CD4-positive, alpha-beta T cell treated with Interferon gamma for 1 hour (primary cell): ENCODE results near the gene IMPDH1.
A peak's percentile ranks its signal among the peaks of the same experiment; 100 is the strongest.

Source experiments
- DNase-seq: peaks from one replicate; pipeline ENCODE4 v3.0.0-alpha.2; 2020

The IMPDH1 gene

DNA sequence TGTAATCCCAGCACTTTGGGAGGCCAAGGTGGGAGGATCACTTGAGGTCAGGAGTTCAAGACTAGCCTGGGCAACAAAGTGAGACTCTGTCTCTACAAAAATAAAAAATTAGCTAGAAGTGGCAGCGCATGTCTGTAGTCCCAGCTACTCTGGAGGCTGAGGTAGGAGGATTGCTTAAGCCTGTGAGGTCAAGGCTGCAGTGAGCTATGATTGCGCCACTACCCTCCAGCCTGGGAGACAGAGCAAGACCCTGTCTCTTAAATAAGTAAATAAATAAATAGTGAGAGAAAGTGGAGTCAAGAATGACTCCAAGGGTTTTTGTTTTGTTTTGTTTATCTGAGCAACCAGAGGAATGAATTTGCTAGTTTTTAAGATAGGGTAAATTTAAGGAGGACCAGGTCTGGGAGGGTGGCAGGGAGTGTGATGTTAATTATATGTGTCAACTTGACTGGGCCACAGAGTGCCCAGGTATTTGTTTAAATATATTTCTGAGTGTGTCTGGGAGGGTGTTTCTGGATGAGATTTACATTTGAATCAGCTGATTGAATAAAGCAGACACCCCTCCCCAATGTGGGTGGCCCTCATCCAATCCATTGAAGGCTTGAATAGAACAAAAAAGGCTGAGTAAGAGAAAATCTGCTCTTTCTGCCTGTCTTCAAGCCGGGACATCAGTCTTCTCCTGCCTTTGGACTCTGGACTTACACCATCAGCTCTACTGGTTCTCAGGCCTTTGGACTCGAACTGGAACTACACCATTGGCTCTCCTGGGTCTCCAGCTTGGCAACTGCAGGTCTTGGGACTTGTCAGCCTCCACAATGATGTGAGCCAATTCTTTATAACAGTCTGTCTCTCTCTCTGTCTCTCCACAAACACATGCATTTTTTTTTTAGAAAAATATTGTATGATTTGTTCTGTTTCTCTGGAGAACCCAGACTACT, 23.5 kb downstream of the IMPDH1 start:
- DNase-seq, result no peak

DNA sequence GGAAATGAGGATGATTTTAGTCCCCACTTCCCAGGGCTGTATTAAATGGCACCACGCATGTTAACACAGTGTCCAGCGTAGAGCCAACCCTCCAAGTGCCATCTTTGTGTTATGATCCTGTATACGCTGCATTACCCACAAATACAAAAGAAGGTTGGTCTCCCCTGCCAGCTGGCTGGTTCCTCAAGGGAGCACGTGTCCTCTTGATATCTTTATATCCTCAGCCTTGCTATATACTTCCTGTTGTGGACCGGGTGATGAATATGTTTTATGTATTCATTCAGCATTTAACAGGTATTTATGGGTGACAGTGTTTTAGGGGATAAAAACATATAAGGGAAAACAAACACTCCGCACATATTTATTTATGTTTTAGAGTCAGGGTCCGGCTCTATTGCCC, 25.1 kb downstream of the IMPDH1 start:
- no peak for DNase-seq

DNA sequence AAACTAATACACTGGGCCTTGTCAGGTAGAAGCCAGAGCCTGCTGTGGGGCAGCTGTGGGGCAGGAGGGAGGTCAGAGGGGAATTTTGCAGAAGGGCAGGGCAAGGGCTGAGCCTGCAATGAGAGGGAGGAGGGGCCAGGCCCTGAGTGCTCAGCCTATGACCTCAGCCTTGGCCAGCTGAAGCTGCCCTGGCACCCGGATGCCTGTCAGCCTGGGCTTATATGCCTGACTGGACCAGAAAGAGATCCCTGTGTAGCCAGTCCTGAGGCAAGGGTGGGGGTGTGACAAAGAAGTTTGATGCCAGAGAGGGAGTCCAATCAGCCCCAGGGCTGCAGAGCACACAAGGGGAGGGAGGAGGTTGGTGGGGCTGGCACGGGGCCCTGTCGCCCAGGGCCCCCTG, 26.0 kb downstream of the IMPDH1 start:
- DNase-seq, result no peak

DNA sequence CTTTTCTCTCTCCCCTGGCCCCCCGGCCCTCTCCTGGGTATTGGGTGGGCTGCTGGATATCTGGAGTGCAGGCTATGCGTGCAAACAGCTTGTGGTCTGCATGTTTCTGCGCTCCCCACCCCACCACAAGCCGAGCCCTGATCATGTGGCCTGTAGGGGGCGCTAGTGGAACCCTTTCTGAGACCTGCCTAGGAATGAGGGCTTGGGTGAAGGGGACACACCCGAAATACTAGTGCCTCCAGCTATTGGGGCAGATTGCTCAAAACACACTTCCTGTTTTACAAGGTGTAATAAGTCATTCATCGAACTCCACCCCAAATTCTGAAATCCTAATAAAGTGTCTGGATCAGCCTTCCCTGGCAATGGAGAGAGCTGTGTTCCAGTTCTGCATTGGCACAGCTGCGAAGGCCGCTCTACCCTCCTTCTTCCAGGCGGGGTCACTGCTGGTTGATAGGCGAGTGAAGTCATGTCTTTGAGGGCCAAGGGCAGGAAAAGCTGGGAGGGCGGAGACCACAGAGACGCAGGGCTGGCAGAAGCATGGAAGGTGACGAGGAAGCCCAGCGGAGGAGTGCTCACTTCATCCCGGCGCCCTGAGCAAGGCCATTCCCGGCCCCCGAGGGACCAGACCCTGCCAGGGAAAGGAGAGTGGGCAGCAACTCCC, 28.5 kb downstream of the IMPDH1 start:
- DNase-seq, result no peak

DNA sequence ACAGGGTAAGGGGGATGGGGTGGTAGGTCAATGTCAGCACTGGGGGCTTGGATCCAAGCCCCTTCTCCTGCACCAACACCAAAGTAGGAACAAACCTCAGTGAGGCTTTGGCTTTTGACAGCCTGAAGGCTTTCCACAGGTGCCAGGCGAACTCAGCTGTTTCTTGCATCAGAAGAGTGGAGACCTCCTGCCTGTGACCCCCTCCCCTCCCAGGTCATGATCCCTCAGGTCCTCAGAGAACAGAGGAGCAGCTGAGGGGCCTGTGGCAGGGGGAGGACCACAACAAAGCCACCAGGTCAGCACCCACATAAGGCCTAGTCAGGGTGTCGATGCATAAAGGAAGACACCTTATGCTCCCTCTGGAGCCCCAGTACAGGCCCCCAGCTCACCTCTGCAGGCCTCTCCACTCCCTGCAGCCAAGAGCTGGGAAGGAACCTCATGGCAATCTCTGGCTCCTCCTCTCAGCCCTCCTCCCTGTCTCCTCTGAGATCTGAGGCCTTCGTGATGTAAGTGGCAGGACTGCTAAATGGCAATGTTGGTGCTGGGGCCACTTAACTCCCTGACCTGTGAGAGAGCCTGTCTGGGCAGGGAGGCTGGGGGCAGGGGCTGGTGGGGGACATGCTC, 29.2 kb downstream of the IMPDH1 start:
- no peak for DNase-seq

DNA sequence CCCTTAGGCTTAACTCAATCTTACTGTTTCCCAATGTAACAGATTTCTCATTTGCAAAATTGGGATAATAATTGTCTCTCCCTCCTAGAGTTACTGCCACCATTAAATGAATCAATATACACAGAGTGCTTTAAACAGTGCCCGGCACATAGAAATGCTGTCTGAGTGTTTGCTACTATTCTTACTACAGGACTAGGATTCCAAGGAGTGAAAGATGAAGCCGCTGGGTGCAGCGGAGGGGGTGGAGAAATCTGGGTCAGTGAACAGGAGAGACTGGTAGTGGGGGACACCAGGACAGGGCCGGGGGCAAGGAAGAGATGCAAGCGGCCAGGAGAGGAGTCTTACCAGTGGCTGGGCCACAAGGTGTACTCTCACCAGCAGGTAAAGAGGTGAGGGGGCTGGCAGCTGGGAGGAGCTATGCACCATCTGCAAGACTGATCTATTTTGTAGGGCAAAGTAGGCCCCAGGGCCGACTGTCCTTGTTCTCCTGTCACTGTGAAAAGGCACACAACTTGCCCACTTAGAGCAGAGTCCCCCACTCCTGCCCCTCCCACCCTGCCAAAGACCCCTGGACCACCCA, 29.8 kb downstream of the IMPDH1 start:
- DNase-seq, result no peak

DNA sequence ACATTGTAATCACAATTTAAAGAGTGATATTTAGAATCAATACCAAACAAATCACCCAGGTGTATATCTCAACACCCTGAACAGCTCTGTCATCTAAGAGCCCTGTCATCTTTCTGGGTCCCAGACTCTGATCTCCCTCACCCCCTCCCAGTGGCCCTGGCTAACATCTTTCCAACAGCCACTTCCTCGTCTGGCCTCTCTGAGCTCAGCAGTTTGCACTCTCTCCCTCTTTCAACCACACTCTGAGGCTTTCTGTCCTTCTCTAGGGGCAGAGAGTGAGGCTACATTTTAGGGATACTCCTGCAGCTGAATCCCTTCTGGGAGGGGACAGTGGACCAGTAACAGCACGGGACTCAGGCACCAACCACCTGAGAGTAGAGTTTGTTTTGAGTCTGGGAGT, 31.1 kb downstream of the IMPDH1 start:
- DNase-seq, result no peak

DNA sequence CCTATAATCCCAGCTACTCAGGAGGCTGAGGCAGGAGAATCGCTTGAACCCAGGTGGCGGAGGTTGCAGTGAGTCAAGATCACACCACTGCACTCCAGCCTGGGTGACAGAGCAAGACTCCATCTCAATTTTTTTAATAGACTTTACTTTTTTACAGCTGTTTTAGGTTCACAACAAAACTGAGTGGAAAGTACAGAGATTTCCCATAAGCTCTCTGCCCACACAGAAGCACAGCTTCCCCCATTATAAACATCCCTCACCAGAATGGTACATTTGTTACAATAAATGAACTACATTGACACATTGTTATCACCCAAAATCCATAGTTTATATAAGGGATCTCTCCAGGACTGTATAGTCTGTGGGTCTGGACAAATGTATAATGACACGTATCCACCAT, 33.7 kb downstream of the IMPDH1 start:
- DNase-seq, result no peak

DNA sequence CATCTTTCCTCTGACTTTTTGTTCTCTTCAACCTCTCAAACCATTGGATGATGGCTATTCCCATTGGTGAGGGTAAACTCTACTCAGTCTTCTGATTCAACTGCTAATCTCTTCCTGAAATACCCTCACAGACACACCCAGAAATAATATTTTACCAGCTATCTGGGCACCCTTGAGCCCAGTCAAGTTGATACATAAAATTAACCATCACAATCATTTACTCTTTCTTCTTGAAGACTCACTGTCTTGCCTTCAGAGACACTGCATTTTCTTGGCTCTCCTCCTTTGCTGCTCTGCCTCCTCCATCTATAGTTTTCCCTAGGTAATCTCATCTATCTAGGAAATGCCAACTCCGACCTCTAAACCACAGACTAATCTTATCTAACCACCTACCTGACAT, 35.7 kb downstream of the IMPDH1 start:
- no peak for DNase-seq

DNA sequence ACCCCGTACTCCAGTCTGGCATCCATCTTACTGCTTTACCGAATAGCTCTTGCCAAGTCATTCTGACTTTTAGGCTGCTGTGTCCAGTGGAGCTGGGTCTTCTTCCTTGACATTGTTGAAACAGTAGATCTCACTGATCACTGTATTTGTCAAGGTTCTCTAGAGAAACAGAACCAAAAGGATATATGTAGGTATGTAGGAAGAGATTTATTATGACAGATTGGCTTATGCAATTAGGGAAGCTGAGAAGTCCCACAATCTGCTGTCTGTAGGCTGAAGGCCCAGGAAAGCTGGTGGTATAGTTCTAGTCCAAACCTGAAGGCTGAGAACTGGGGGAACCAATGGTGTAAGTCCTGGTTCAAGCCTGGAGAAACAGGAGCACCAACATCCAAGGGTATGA, 36.2 kb downstream of the IMPDH1 start:
- DNase-seq, result no peak

DNA sequence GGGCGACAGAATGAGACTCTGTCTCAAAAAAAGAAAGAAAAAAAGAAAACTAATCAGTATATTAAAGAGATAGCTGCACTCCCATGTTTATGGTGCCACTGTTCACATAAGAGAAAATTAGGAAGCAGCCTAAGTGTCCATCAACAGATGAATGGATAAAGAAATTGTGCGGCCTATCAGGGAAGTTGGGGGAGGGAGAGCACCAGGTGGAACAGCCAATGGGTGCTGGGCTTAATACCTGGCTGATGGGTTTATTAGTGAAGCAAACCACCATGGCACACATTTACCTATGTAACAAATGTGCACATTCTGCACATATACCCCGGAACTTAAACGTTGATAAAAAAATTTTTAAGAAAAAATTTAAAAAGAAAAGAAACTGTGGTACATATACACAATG, 39.3 kb downstream of the IMPDH1 start:
- DNase-seq, result no peak

DNA sequence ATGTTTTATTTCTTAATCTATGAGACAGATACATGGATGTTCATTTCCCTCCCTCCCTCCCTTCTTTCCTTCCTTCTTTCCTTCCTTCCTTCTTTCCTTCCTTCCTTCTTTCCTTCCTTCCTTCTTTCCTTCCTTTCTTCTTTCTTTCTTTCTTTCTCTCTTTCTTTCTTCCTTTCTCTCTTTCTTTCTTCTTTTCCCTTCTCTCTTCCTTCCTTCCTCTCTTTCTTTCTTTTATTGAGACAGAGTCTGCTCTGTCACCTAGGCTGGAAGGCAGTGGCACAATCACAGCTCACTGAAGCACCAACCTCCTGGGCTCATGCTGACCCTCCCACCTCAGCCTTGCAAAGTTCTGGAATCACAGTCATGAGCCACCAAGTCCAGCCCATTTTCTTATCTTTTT, 42.8 kb downstream of the IMPDH1 start:
- DNase-seq, result no peak

DNA sequence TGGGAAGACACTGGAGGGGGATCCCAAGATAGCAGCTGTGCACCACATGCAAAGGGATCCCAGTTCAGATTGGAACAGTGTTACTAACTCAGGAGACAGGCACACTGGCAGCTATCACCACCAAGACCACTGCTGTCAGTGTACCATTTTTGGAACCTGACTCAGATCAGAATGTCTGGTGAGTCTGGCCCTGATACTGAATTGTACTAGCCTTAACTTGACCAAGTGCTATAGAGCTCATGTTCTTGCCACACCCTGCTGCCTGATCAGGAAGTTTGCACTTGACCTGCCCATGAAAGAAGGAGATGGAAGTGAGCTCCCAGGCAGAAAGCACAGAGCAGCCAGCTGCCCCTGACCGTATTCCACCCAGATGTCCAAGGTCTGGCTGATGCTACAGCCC, 43.5 kb downstream of the IMPDH1 start:
- DNase-seq, result no peak

DNA sequence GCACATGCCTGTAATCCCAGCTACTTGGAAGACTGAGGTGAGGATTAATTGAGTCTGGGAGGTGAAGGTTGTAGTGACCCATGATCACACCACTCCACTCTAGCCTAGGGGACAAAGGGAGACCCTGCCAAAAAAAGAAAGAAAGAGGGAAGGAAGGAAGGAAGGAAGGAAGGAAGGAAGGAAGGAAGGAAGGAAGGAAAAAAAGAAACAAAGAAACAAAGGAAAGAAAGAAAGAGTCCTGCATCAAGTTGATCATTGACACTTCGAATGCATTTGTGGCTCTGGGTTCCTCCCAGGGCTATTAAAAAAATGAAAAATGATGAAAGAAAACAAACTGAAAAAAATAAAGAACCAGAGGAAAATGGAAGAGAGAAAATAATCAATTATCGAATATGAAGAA, 44.4 kb downstream of the IMPDH1 start:
- DNase-seq, result no peak

DNA sequence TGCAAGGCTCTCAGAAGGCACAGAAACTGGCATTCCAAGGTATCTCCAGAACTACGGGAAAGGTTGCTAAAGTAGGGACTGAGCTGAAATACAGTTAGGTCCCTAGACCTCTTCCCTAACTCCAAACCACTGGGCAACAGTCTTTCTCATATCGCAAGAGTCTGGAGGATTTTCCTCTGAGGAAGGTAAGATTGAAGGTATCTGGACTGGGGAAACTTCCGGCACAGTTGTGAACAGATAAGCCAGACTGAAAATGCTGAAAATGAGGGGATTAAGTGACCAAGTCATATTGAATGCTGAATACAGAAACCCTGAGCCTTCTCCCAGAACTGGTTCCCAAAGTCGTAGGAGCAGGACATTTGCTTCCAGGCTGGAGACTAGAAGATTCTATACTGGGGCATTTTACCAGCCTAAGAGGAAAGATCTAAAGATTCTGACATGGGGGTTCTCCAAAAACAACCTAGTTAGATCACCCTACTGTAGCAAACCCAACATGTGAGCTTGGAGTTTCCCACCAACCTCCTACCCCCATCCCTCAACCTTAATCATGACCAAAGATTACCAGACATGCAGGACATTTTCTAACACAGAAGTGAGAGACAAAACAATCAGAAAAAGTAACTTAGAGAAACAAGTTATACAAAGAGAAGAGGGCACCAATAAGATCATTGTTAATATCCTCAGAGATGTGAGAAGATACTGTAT, 45.5 kb downstream of the IMPDH1 start:
- no peak for DNase-seq

DNA sequence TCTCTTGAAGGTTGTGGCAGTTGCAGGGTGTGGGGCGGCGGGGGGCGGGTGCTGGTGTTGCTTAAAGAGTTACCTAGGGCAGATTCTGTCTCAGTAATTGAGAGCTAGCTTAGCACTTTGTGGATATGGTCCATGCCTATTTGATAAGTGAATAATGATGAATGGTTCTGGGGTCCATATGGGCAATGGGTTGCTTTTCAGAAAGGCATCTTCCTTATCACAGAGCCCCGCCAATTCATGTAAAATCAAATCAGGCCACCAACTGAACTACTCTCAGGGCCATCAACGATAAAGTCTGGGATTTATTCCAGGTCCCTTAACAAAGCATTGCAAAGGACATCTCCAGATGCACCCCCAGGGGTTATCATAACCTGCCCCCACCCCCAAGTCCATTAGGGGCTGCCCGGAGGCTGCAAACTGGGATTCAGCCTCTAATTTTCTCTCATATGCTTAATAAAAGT, 46.5 kb downstream of the IMPDH1 start:
- DNase-seq, result no peak

DNA sequence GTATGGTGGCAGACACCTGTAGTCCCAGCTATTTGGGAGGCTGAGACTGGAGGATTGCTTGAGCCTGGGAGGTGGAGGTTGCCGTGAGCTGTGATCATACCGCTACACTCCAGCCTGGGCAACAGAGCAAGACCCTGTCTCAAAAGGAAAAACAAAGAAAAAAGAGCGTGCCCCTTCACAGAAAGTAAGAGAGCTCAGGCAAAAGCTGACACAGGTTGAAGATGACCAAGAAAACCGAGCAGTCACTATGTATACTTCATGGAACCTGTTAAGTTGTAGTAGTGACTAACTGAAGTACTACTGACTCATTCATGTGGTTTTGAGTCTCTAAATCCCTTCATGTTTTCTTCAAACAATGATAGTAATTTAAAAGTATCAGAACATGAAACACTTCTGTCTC, 47.1 kb downstream of the IMPDH1 start:
- no peak for DNase-seq

DNA sequence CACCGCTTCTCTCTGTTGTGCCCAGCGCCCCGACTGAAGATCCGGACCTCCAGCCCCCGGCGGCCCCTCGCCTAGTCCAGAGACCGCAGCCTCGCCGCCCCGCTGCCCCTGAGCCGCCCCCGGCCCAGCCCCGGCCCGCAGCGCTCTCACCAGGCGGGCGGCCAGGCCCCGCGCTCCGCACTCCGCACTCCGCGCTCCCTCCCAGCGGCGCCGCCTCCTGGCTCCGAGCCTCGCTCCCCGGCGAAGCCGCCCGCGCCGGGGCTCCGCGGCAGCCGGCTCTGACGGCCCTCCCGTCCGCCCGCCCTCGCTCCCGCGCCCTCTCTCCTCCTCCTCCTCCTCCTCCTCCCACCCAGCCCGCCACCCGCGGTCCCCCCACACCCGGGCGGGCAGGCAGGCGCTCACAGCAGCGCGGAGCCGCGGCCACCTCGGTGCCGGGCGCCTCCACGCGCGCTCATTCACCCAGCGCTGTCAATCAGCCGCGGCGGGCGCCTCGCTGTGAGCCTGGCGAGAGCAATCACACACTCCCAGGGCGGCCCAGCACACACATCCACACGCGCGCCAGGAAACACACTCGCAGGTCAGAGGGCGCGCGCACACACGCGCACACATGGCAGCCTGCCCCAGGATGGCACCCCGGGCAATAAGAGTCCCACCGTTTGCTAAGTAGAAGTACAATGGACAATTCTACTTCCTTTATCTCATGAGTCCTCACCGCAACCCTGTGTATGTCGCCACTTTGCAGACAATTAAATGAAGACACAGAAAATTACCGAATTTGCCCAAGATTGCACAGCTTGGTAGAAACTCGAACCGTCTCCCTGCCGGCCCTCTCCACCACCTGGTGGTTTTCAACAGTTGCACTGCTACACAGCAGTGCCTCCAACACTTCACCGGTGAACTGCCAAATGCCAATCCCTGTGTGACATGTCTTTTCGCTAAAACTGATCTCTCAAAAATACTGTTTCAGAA, 48.1 kb downstream of the IMPDH1 start, which contains the start of gene PRRT4:
Gene PRRT4 (minus strand): TSS at position 280 of the 969 bp plus-strand sequence.
- DNase-seq, result peak; percentile 39

DNA sequence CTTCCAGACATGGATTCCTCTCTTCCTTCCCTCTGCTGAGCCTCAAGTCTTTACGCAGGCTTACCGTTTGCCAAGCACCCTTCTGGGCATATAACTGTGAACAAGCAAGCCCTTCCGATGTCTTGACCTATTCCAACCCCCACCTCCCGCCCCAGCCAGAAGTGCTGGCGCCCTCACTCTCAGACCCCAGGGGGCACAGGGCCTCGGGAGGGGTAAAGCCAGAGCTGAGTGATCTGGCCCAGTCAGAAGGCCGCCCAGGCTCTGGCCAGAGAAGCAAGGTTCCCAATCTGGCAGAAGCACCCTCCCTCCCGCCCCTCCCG, 49.5 kb downstream of the IMPDH1 start:
- DNase-seq, result no peak

DNA sequence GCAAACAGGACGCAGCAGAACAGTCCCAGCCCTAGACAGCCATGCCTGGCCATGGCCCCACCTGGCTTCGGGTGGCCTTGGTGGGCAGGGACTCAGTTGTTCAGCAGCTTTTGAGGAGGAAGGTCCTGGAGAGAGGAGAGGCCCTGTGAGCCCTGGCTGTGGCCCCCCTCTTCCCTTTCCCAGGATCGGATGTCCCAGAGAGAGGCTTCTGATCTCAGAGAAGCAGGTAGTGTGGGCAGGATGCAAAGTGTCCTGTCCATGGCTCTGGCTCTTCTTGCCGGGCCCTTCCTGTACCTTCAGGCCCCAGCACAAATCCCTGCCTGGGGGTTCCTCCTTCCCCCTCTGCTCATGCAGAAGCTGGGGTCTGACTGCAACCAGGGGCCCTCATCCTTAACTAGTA, 49.8 kb downstream of the IMPDH1 start:
- DNase-seq, result no peak

DNA sequence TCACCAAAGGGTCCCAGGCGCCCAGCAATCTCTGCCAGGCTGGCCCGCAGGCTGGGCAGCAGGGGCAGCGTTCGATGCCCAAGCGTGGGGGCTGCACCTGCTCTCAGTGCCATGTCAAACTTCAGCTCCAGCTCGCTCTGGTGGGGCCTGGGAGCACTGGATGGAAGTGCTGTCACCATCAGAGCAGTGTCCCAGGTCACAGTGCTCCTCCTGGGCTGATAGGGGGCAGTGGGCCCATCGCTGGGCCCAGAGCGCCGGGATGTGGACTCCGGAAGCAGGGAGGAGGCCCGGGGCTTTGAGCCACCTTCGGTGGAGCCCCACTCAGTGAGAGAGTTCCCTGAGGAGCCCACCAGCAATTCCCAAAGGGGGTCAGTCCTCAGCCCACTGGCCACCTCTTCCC, 50.4 kb downstream of the IMPDH1 start:
- no peak for DNase-seq

DNA sequence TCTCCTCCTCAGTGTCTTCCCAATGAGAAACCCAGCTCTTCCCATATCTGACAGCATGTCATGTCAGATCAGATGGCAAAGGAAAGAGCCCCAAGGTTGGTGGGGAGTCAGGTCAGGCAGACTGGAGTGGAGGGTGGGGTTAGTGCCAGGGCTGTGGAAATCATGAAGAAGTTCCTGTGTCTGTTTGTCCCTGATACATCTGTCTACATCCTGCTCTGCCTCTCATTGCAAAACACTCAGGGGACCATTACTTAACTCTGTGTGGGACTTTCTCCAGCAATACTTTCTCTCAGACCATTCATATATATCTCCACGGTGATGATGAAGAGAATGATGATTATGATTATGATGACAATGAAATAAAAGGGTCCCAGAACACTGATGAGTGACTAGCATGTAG, 51.5 kb downstream of the IMPDH1 start:
- DNase-seq, result no peak
